Astrocyte (in vitro differentiated cells and primary cell): ENCODE data around the gene VEZT. TPM values are rescaled to one million over a fixed set of nuclear protein-coding genes. Genes with fewer than 3 reads are reported as not detected.

ENCODE experiments used
- DNase-seq: peaks from one replicate; pipeline ENCODE4 v3.0.0-alpha.2; 2010; ENCODE audit warnings: low read depth
- FAIRE-seq: peaks from 2 replicates; lab custom pipeline; 2011; peaks lifted over from hg19 to GRCh38; lab: Jason Lieb, UNC
- H2AFZ ChIP-seq: 2 replicates; pipeline ENCODE4 v1.6.0; 2012; ENCODE audit warnings: low read depth, low read length, inconsistent platforms
- H3K27ac ChIP-seq: 2 replicates; pipeline ENCODE4 v1.5.1; 2011; ENCODE audit warnings: low read depth, low read length, inconsistent platforms
- H3K27me3 ChIP-seq: 2 replicates; pipeline ENCODE4 v1.6.0; 2011; ENCODE audit warnings: low read length, inconsistent platforms; ENCODE audit not compliant: insufficient read depth
- H3K36me3 ChIP-seq: 2 replicates; pipeline ENCODE4 v1.5.1; 2011; ENCODE audit warnings: low read length, inconsistent platforms; ENCODE audit not compliant: insufficient read depth
- H3K4me1 ChIP-seq: 2 replicates; pipeline ENCODE4 v1.5.1; 2011; ENCODE audit warnings: low read length, inconsistent platforms; ENCODE audit not compliant: insufficient read depth
- H3K4me2 ChIP-seq: 2 replicates; pipeline ENCODE4 v1.6.0; 2012; ENCODE audit warnings: low read length, inconsistent platforms
- H3K4me3 ChIP-seq: 2 replicates; pipeline ENCODE4 v1.5.1; 2011; ENCODE audit warnings: low read depth, mild to moderate bottlenecking, low read length, inconsistent platforms; ENCODE audit not compliant: insufficient read depth
- H3K79me2 ChIP-seq: 2 replicates; pipeline ENCODE4 v1.6.0; 2012; ENCODE audit warnings: mild to moderate bottlenecking, low read length, inconsistent platforms; ENCODE audit not compliant: insufficient read depth
- H3K9ac ChIP-seq: 2 replicates; pipeline ENCODE4 v1.6.0; 2012; ENCODE audit warnings: mild to moderate bottlenecking, low read length, inconsistent platforms
- H3K9me3 ChIP-seq: 2 replicates; pipeline ENCODE4 v1.5.1; 2012; ENCODE audit warnings: low read depth, mild to moderate bottlenecking, low read length, inconsistent platforms; ENCODE audit not compliant: insufficient read depth
- H4K20me1 ChIP-seq: 2 replicates; pipeline ENCODE4 v1.6.0; 2012; ENCODE audit warnings: low read length, inconsistent platforms; ENCODE audit not compliant: insufficient read depth
- H3K27ac Mint-ChIP-seq: one replicate; pipeline ENCODE4 v1.8.0; 2021; ENCODE audit warnings: mild to moderate bottlenecking, mixed read lengths; ENCODE audit not compliant: unreplicated experiment
- H3K27me3 Mint-ChIP-seq: one replicate; pipeline ENCODE4 v1.8.0; 2021; ENCODE audit warnings: low read depth, mixed read lengths; ENCODE audit not compliant: unreplicated experiment
- H3K36me3 Mint-ChIP-seq: one replicate; pipeline ENCODE4 v1.8.0; 2021; ENCODE audit warnings: low read depth, mixed read lengths; ENCODE audit not compliant: unreplicated experiment
- H3K4me1 Mint-ChIP-seq: one replicate; pipeline ENCODE4 v1.8.0; 2021; ENCODE audit warnings: low read depth, mixed read lengths; ENCODE audit not compliant: unreplicated experiment
- H3K4me3 Mint-ChIP-seq: one replicate; pipeline ENCODE4 v1.8.0; 2021; ENCODE audit warnings: mild to moderate bottlenecking, moderate library complexity, mixed read lengths; ENCODE audit not compliant: unreplicated experiment
- H3K9me3 Mint-ChIP-seq: one replicate; pipeline ENCODE4 v1.8.0; 2021; ENCODE audit warnings: mild to moderate bottlenecking, mixed read lengths; ENCODE audit not compliant: unreplicated experiment
- CTCF ChIP-seq: IDR thresholded peaks from 2 replicates; pipeline ENCODE4 v1.5.1; 2011; ENCODE audit warnings: low read depth, mild to moderate bottlenecking, inconsistent platforms, low read length, moderate library complexity; ENCODE audit not compliant: insufficient read depth
- EZH2 ChIP-seq: IDR thresholded peaks from 2 replicates; pipeline ENCODE4 v1.6.1; 2012; ENCODE audit warnings: mild to moderate bottlenecking, low read length, inconsistent platforms; ENCODE audit not compliant: insufficient read depth
- total RNA-seq: library from RNA; stranded (reverse); gene quantifications from 2 replicates; pipeline ENCODE4 v1.2.1, GENCODE V29; 2021

VEZT gene
- total RNA-seq, 1 donor from 2014 or later = 106 TPM

GRCh38 chr12:95241761-95242506, 24.3 kb downstream of the VEZT start:
- H3K27ac Mint-ChIP-seq = peak overlapping the region; percentile 26
- no peak for TF ChIP-seq EZH2
- no peak for TF ChIP-seq CTCF
- H3K9me3 Mint-ChIP-seq = no peaks in the 10 kb centered on the region
- Histone ChIP-seq H3K36me3 (no peaks in the 10 kb centered on the region), H3K4me3 (no peak overlapping the region), H3K4me2 (no peak overlapping the region), H3K4me1 (peaks cover 3% of the 10 kb centered on the region), H3K27ac (no peak overlapping the region), H3K27me3 (no peaks in the 10 kb centered on the region), H2AFZ (no peak overlapping the region), H3K9ac (no peak overlapping the region), H3K79me2 (peaks cover 79% of the 10 kb centered on the region), H4K20me1 (peaks cover 77% of the 10 kb centered on the region), H3K9me3 (no peaks in the 10 kb centered on the region)
- H3K4me3 Mint-ChIP-seq = no peak overlapping the region
- FAIRE-seq (no peak), DNase-seq (no peak)
- H3K4me1 Mint-ChIP-seq = peaks cover 11% of the 10 kb centered on the region
- H3K27me3 Mint-ChIP-seq = no peaks in the 10 kb centered on the region
- peaks cover 11% of the 10 kb centered on the region for H3K36me3 Mint-ChIP-seq

GRCh38 chr12:95243497-95244183, 26.0 kb downstream of the VEZT start:
- Histone ChIP-seq H2AFZ (no peak overlapping the region), H3K27ac (no peak overlapping the region), H3K27me3 (no peaks in the 10 kb centered on the region), H3K79me2 (peaks cover 75% of the 10 kb centered on the region), H3K4me3 (no peak overlapping the region), H4K20me1 (peaks cover 82% of the 10 kb centered on the region), H3K4me1 (peaks cover 3% of the 10 kb centered on the region), H3K9me3 (no peaks in the 10 kb centered on the region), H3K9ac (no peak overlapping the region), H3K36me3 (no peaks in the 10 kb centered on the region), H3K4me2 (no peak overlapping the region)
- TF ChIP-seq CTCF (no peak), EZH2 (no peak)
- H3K4me3 Mint-ChIP-seq = no peak overlapping the region
- peaks cover 9% of the 10 kb centered on the region for H3K4me1 Mint-ChIP-seq
- H3K9me3 Mint-ChIP-seq = no peaks in the 10 kb centered on the region
- peaks cover 4% of the 10 kb centered on the region for H3K36me3 Mint-ChIP-seq
- H3K27ac Mint-ChIP-seq = no peak overlapping the region
- FAIRE-seq (no peak), DNase-seq (no peak)
- H3K27me3 Mint-ChIP-seq = no peaks in the 10 kb centered on the region
